HG03064 (cell line): ENCODE data around the gene RNF4.
"Not testable (repeated sequence)": the region's sequence is repeated elsewhere in the genome, so short reads cannot be mapped to it uniquely, and the experiment has no call there.

Experiments
- ATAC-seq: cut with Tn5 transposase; IDR thresholded peaks from one replicate; pipeline ENCODE4 v1.9.1; 2021; ENCODE audit warnings: low read depth; ENCODE audit not compliant: unreplicated experiment

The RNF4 gene, protein sequence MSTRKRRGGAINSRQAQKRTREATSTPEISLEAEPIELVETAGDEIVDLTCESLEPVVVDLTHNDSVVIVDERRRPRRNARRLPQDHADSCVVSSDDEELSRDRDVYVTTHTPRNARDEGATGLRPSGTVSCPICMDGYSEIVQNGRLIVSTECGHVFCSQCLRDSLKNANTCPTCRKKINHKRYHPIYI

DNA sequence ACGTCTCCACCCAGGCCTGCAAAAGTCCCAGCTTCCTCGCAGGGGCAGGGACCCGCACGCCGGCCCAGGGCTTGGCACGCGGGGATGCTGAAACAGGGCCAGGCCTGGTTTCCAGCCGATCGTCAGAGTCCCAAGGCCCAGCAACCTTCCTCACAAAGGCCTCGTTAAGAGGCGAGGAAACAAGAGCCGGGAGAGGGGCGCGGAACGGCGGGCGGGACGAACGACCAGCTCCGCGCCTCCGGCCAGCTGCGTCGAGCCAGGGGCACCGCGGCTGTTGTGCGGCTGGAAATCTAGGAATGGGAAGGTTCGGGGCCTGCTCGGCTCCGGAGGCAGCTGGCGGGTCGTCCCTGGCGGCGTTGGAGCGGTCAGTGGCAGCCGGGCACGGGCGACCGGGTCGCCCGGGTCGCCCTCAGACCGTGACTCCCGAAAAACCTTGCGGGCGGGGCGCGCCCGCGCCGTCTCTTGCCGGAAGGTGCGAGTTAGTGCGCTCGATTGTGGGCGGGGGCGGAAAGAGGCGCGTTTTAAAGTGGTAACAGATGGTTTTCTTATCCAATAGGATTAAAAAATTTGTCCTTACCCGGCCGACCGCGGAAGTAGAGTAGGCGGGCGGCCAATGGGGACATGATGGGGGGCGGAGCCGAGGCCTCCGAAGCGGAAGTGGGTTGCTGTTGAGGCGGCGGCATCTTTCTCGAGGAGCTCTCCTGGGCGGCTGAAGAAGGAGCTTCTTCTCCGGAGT, at the start of gene RNF4:
Gene RNF4 (plus strand): TSS at position 651 of the 736 bp plus-strand sequence. CDS start 21,388 bp downstream, outside the sequence.
- peak; percentile 77 for ATAC-seq

DNA sequence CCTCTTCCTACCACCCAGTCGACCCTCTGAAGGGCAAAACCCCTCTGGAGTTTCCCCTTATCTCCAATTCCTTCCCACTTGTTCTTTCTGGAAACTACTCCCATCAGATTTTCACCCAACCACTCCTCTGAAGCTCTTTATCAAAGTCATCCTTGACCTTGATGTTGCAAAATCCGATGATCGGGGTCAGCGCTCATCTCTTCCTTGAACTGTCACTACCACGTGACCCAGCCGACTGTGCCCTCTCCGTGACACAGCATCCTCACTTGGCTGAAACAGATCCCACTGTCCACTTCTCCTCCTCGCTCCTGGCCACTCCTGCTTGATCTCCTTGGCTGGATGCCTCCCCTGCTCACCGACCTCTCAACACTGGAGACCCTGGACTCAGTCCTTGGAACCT, 49.1 kb upstream of the RNF4 start:
- no peak for ATAC-seq

DNA sequence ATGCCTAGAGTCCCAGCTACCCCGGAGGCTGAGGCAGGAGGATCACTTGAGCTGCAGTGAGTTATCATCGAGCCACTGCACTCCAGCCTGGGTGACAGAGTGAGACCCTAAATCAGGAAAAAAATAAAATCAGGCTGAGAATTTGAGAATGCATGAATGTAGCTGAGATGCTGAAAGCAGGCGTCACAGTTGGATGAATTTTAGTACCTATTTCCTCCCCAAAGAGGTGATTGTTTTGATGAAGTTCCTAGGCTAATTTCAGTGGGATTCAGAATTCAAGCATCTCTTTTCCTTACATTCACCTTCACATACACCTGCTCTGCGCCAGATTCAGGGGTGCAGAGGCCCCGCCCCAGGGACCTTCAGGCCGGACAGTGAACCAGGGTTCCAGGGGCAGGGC, 47.0 kb upstream of the RNF4 start:
- ATAC-seq, result no peak

DNA sequence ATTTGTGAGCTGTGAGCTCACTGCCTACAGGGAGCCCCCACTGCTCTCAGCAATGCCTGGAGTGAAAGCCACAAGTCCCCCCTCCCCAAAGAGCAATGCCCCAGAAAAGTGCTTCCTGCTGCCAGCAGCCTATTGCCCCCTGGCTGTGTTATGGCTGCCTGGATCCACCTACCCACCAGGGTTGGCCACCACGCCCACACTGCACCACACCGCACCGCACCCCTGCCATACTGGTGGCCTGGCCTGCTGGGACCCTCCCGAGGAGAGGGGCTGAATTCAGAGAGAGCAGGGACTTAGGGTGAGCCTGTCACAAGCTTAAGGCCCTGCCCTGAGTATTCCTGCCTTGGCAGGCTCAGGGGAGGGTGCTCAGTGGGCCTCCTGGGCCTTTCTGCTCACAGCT, 45.8 kb upstream of the RNF4 start:
- ATAC-seq, result no peak

DNA sequence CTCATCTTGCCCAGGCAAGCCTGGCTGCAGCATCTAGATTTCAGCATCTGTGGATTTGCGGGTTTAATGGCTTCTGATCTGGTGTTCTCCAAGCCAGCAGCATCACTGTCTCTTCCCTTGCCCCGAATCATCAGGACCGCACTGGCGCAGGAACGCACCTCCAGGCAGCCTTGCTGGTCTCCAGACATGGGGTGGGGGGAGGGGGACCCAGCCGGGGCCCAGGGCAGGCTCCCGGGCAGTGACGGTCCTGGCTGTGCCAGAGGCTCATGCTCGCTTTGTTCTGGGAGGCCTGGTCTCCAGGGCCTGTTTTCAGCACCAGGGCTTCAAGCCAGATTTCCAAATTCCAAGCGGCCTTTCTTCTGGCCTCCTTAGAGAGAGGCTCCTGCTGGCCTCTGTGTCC, 45.2 kb upstream of the RNF4 start:
- ATAC-seq, result no peak

DNA sequence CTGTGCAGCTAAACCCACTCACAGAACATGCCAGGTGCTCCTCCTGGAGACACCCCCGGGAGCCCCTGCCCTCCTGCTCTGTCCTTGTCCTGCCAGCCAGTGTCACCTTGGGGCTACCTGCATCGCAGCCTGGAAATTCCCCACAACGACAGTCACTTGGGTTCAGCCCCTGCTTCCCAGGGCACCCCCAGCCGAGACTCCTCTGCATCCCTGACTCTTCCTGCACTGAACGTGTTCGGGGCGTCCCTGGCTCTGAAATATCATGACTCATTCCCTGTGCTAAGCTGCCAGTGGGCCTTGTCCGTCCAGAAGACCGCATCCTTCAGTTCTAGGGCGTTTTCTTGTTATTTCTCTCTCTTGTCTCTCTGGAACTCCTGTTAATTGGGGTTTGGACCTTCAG, 44.3 kb upstream of the RNF4 start:
- no peak for ATAC-seq

DNA sequence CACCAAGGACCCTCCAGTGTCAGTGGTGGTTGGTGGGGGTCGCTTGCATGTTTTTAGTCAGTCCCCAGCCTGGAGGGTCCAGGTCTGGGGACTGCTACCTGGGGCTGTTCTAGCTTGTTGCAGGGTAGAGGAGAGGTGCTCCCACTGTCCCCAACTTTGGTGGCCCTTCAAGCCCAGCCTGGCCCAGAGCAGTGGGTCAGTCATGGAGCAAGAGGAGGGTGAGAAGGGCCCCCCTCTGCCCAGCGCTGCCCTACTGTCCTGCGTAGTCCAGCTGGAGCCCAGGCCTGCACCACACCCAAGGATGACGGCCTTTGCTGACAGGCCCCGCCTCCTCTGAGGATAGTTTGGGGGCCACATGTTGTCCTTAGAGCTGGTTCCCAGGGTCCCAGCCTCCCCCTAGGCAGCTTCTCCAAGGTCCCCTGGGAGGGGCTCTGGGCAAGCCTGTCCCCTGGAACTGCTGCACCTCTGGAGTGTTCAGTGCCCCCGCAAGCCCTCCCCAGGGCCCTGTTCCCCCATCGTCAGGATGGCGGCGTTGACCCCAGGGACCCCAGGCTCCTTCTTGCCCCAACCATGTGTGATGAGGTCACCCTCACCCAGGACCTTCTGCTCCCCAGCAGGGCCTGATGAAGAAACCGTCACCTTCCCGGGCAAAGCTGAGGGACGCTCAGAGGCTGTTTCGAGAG, 43.4 kb upstream of the RNF4 start:
- no peak for ATAC-seq

DNA sequence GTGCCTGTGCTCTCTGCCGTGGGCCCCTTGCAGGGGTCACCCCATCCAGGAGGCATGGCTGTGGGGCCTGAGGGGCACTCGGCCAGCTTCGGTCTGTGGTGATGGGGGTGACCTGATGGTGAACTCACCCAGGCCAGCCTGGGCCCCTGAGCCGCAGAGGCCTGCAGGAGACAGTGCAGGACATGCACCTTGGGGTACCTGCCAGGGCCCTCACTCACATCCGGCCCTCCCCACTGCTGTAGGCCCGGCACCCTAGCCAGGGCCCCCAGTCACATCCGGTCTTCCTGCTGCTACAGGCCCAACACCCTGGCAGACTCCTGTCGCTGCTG, 42.9 kb upstream of the RNF4 start:
- ATAC-seq, result no peak

DNA sequence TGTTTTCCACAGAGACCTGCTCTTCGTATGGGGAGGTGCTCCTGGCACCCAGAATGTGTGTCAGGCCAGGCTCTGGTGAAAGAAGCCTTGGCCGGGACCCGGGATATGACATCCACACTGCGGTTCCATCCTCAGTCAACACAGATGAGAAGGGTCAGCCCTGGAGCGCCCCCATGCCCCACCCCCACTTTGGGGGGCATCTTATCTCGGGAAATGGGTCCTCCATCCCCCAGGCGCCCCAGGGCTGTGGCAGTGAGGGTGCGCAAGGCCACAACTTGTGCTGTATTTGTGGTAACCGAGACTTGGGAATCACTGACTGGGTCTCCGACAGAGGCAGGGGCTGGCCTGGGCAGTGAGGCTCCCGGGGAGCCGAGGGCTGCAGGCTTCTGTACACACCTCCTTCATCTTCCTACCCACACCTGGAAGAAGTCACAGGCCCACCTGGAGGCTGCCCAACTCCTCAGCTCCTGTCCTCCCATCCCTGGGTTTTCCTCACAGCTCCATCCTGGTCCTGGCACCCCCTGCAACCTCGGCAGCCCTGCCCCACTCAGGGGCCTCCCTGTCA, 42.1 kb upstream of the RNF4 start:
- ATAC-seq, result no peak

DNA sequence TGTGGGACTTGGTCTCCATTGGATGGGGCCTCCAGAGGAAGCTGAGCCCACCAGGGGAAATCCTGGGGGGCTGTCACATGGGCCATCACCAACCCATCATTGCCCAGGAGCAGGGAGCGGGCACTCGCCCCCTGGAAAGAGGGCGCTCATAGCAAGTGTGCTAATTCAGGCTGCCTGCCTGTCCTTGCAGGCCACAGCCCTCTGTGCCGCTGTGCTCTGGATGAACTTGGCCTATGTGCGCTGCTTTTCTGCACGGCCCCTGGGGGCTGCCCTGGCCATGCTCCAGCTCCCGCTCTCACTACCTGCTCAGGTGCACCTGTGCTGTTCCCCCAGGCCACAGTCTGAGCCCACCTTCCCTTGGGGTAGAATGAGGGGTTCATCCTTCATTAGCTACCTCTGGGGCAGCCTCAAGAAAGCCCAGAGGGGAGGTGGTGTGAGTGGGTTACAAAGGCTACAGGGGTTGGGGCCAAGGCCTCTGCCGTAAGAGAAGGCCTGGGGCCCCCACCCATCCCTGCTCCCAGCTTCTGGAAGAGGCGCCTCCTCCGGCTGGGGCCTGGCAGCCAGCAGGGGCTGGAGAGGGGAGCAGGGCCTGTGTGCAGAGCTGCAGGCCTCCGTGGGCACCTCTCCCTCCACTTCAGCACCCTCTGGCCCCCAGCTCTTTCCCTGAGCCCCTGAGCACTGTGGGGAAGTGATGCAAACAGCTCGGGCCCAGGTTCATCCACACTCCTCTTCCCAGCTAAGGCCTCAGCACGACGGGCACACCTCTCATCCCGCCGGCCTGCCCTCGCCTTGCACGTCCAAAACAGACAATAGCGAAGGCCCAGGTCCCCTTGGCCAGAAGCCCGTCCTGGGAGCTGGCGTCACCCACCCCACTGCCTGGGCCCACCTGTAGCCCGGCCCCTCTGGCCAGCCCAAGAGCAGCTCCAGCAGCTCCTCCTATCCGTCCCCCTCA, 41.2 kb upstream of the RNF4 start:
- ATAC-seq, result no peak

DNA sequence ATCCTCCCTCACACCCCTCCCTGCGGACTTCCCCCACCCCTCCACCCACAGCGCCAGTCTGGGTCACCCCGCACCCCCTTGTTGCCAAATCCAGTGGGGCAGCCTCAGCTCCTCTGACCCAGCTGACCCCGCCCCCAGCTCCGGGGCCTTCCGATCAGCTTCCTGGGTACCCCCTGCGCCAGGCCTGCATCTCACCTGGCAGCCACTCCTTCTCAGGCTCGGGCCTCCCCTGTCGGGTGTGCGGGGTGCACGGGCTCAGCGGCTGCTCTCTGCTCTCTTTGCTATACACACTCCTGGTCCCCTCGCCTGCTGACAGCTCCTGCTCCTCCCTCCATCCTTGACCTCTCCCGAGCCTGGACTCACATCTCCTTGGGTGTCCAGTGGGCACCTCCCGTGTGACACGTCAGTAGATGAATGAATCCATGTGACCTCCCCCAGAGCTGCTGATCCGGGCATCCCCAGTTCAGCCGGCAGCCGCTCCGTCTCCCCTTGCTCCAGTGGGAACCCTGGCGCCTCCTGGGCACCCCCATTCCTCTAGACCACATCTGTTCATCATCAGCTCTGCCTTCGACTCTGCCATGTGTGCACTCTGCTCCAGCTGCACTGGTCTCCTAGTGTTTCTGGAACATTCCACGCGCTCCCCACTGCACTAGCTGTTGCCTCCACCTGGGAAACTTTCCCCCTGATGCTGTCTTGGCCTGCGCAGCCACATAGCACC, 40.3 kb upstream of the RNF4 start:
- no peak for ATAC-seq

DNA sequence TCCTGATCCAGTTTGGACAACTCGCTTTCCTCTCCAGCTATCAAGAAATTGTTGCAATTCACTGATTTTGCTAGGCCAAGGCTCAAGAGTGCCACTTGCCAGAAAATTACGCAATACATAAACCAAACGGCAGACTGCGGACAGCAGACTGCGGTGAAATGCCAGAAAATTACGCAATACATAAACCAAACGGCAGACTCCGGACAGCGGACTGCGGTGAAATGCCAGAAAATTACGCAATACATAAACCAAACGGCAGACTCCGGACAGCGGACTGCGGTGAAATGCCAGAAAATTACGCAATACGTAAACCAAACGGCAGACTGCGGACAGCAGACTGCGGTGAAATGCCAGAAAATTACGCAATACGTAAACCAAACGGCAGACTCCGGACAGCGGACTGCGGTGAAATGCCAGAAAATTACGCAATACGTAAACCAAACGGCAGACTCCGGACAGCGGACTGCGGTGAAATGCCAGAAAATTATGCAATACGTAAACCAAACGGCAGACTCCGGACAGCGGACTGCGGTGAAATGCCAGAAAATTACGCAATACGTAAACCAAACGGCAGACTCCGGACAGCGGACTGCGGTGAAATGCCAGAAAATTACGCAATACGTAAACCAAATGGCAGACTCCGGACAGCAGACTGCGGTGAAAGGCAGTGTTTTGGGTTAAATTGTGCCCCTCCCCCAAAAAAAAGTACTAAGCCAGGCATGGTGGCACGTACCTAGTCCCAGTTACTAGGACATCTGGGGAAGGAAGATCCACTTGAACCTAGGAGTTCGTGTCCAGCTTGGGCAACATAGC, 38.8 kb upstream of the RNF4 start:
- ATAC-seq, result not testable (repeated sequence)

DNA sequence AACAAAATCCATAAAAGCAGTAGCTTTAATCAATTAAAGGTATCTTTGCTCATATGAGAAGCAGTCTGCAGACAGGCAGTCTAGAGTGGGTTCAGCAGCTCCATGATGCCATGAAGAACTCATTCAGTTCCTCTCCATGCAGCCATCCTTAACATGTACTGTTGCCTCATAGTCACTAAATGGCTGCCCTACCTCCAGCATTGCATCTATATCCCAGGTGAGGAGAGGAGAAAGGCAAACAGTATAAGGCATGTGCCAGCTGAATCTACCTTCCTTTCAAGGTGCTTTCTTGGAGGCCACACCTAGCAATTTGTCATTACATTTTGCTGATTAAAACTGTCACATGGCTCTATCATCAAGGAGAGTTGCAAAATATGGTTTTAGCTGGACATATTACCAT, 36.9 kb upstream of the RNF4 start:
- ATAC-seq, result no peak

DNA sequence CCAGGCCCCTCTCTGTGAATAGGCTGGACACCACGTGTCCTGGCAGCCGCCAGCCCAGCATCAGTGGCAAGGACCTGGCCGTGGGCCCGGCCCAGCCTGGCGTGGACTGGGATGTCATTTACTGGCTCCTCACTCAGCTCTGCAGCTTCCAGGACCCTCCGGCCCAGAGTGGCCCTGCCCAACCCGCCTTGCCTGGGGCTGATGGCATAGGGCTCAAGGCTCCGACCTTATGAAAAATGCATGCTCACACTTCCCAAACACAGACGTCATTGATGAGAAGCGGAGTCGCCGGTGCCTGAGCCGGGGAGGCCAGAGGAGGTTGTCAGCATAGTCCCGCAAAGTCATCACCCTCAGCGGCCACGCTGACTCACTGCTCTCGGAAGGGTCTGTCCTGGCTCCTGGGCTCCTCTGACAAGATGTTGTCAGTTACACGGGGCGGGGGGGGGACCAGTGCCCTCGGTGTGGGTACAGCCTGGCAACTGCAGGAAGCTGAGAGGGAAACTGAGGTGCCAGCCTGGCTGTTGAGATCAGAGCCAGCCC, 35.8 kb upstream of the RNF4 start:
- no peak for ATAC-seq

DNA sequence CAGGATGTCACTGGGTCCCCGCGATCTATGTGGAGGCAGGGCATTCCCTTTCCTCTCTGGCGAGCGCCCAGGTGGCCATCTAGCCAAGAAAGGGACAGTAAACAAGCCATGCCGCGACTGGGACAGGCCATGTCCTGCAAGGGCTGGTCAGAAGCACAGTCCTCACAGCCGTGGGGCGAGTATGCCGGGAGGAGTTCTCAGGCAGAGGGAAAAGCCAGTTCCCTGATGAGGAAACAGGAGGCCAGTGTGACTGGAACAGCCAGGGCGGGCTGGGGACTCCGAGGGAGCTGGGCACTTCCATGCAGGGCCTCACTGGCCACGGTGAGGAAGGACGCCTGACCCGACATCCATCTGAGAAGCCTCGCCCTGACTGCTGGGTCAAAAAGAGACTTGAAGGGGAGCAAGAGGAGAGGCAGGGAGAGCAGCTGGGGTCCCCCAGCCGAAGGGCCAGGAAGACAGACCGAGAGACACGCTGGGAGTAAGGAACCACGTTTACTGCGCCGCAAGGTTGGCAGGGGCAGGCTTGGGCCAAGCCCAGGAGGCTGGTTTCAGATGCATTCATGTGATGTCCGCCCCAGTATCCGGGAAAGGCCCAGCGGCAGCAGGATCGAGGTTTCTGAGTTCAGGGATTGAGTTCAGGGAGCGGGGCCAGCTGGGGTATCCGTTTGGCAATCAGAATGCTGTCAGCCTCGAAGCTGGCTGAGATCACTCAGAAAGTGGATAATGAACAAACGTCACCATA, 35.1 kb upstream of the RNF4 start:
- no peak for ATAC-seq

DNA sequence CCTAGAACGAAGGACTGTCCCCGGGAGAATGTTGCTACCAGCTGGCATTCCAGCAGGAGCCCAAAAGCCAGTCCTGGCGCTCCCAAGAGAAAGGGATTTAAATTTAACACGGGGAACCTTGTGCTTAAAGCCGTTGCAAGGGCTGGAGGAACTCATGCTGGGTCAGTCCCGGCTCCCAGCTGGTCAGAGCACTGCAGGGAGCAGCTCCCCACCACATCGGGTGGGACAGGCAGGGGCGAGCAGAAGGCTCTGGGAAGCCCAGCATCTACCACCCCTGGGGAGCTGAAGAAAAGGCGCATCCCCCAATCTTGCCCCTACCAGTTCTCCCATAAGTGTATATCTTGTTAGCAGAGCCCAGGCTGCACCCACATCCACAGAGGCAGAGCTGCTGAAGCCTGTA, 34.5 kb upstream of the RNF4 start:
- ATAC-seq, result no peak

DNA sequence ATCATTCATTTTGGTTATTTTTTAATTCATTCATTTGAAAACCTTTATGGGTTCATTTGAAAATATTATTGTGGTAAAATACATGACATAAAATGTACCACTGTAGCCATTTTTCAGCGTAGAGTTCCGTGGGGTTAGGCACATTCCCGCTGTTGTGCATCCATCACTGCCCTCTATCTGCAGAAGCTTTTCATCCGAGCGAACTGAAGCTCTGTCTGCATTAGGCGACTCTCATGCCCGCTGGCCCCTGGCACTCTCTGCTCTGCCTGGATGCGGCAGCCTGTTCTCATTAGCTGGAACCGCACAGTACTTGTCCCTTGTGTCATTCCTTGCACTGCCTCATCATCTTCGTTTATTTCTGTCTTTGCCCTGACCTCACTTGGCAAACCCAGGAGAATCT, 32.6 kb upstream of the RNF4 start:
- no peak for ATAC-seq

DNA sequence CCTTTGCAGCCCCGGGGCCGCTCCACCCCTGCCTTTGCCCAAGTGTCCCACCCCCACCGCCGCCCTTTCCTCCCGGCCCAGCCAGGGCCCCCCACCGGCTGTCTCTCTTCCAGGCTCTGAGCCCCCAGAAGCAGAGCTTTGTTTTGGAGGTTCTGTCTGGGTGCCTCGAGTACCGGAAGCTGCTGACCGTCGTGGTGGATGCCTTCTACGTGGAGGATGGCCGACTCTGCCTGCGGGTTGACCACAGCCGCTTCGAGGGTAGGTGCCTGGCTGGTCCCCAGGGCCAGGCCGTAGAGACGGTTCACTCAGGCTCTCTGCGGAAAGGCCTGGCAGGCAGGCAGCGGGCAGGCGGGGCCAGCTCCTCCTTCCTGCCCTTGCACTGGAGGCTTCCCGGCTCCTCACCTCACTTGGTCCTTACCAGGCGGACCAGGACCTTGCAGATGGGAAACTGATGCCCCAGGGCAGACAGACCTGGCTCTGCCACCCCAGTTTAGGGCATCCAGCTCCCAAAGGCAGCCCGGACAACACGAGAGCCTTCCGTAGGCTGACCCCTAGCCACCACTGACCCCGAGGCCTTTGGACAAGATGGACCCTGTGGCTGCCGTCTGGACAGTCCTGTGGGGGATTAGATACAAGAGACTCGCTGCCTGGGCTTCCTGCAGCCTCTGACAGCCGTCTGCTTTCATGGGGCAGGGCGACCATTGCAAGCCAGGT, 32.0 kb upstream of the RNF4 start:
- ATAC-seq, result no peak
